ENCODE results near the gene ZNF202. TPM values are rescaled to one million over a fixed set of nuclear protein-coding genes. Genes with fewer than 3 reads are reported as not detected.
"Not testable (repeated sequence)": the region's sequence is repeated elsewhere in the genome, so short reads cannot be mapped to it uniquely, and the experiment has no call there.

ZNF202 gene
- total RNA-seq, 2 experiments from 2014 or later = 9.2 to 9.9 TPM

- Mint-ChIP-seq H3K9me3 (peaks cover 16% of the 10 kb centered on the region), H3K4me1 (no peaks in the 10 kb centered on the region), H3K4me3 (no peak overlapping the region), H3K36me3 (ENCODE audit: low read depth) (peaks cover 8% of the 10 kb centered on the region), H3K27ac (no peak overlapping the region), H3K27me3 (no peaks in the 10 kb centered on the region)
- no peak for DNase-seq
- POLR2A ChIA-PET = no interaction called here
- CTCF ChIA-PET = interaction anchor here (1.1 to 1.7 kb wide), 2 partner anchors 14 to 19 kb away, joined by 3 to 6 read pairs; no protein-coding TSS in a partner anchor
These were observed 15.3 kb downstream of the ZNF202 start for GRCh38 chr11:123725995-123726655.

- Mint-ChIP-seq H3K9me3 (no peaks in the 10 kb centered on the region), H3K27me3 (peaks cover 25% of the 10 kb centered on the region), H3K4me3 (no peak overlapping the region), H3K4me1 (no peaks in the 10 kb centered on the region), H3K36me3 (ENCODE audit: low read depth) (peaks cover 8% of the 10 kb centered on the region), H3K27ac (no peak overlapping the region)
- ChIA-PET POLR2A (no interaction called here), CTCF (interaction anchor here (0.8 to 2.2 kb wide), 4 partner anchors 8 to 67 kb away, joined by 3 to 8 read pairs (median 5); no protein-coding TSS in a partner anchor)
- no peak for DNase-seq
These were observed 22.0 kb downstream of the ZNF202 start for GRCh38 chr11:123719452-123719851.

- Mint-ChIP-seq H3K4me1 (no peaks in the 10 kb centered on the region), H3K4me3 (no peak overlapping the region), H3K36me3 (ENCODE audit: low read depth) (peaks cover 2% of the 10 kb centered on the region), H3K9me3 (no peaks in the 10 kb centered on the region), H3K27me3 (peaks cover 34% of the 10 kb centered on the region), H3K27ac (no peak overlapping the region)
- CTCF ChIA-PET = no interaction called here
- no peak for DNase-seq
- POLR2A ChIA-PET = no interaction called here
These were observed 23.0 kb downstream of the ZNF202 start for GRCh38 chr11:123718469-123718868.

- H3K4me1 Mint-ChIP-seq = no peaks in the 10 kb centered on the region
These were observed 23.4 kb downstream of the ZNF202 start for GRCh38 chr11:123718063-123718462.

DNA sequence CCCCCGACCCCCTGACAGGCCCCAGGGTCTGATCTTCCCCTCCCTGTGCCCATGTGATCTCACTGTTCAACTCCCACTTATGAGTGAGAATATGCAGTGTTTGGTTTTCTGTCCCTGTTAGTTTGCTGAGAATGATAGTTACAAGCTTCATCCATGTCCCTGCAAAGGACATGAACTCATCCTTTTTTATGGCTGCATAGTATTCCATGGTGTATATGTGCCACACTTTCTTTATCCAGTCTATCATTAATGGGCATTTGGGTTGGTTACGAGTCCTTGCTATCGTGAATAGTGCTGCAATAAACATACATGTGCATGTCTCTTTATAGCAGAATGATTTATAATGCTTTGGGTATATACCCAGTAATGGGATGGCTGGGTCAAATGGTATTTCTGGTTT, 28.8 kb downstream of the ZNF202 start:
- H3K9me3 Mint-ChIP-seq; DNase-seq; H3K27ac Mint-ChIP-seq; H3K36me3 Mint-ChIP-seq (ENCODE audit: low read depth); H3K4me3 Mint-ChIP-seq; H3K4me1 Mint-ChIP-seq; POLR2A ChIA-PET: not testable (repeated sequence)
- CTCF ChIA-PET = interaction anchor here (1.1 to 1.8 kb wide), 4 partner anchors 7 to 75 kb away, joined by 3 to 6 read pairs (median 6); no protein-coding TSS in a partner anchor
- H3K27me3 Mint-ChIP-seq = peaks cover 44% of the 10 kb centered on the region

More at GRCh38 chr11:123718063-123718462, 23.4 kb downstream of the ZNF202 start:
- CTCF ChIA-PET = interaction anchor here (0.7 kb wide), 1 partner anchor 1068 kb away, joined by 3 read pairs; no protein-coding TSS in a partner anchor
- no peak for DNase-seq
- Mint-ChIP-seq H3K27ac (no peak overlapping the region), H3K27me3 (peaks cover 34% of the 10 kb centered on the region), H3K36me3 (ENCODE audit: low read depth) (no peaks in the 10 kb centered on the region), H3K4me3 (no peak overlapping the region), H3K9me3 (no peaks in the 10 kb centered on the region)
- POLR2A ChIA-PET = no interaction called here

DNA sequence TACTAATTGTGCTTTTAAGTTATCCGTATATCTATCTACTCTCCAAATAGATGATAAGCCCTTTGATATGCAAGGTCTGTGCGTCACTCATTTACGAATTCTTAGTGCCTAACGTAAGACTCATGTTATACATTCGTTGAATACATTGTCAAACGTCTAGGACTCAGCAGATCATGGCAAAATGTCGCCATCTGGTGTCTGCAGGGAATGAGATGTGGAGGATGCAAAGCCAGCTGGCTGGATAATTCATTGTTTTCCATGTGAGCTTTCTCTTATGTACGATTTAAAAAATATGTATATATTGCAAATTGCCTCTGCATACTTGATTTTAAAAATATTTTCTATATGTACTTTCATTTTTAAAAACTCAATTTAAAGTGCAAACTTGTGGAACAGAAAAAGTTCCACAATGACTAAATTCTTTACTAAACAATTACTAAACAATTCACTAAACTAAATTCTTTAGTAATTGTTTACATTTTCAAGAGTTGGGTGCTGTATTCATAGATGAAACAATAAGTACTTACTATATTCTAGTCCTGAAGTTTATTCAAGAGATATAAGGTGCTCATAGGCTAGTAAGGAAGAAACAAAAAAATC, 33.8 kb downstream of the ZNF202 start:
- CTCF ChIA-PET = interaction anchor here (0.6 to 4.1 kb wide), 18 partner anchors 7 to 195 kb away, joined by 3 to 28 read pairs (median 6); partner anchors contain the start of gene SCN3B
- Mint-ChIP-seq H3K27ac (no peak overlapping the region), H3K4me3 (no peak overlapping the region), H3K36me3 (ENCODE audit: low read depth) (no peaks in the 10 kb centered on the region), H3K9me3 (no peaks in the 10 kb centered on the region), H3K27me3 (peaks cover 15% of the 10 kb centered on the region), H3K4me1 (no peaks in the 10 kb centered on the region)
- POLR2A ChIA-PET = no interaction called here
- peak; percentile 62 for DNase-seq

GRCh38 chr11:123707206-123707605, 34.3 kb downstream of the ZNF202 start:
- Mint-ChIP-seq H3K4me1 (no peaks in the 10 kb centered on the region), H3K27ac (no peak overlapping the region), H3K27me3 (peaks cover 15% of the 10 kb centered on the region), H3K36me3 (ENCODE audit: low read depth) (no peaks in the 10 kb centered on the region), H3K9me3 (no peaks in the 10 kb centered on the region), H3K4me3 (no peak overlapping the region)
- DNase-seq = no peak
- POLR2A ChIA-PET = no interaction called here
- CTCF ChIA-PET = interaction anchor here (0.6 to 4.1 kb wide), 17 partner anchors 7 to 195 kb away, joined by 3 to 28 read pairs (median 5); partner anchors contain the start of gene SCN3B

DNA sequence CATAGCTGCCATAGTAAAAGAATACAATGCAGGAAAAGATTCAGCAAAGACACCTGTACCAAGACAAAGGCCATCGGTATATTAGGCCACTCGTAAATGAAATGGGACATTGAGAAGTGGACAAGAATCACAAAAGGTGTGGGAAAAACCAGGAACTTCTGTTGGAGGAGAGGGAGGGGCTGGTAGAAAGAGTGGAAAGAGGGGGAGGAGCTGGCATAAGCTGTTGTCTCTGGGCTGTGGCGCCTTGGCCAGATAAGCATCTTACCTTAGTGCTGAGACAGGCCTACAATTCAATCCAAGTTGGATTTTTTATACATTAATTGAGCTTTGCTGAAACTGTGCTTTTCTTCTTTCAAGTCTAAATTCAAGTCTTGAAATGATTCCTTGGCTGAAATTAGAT, 37.1 kb downstream of the ZNF202 start:
- Mint-ChIP-seq H3K4me1 (no peaks in the 10 kb centered on the region), H3K9me3 (no peaks in the 10 kb centered on the region), H3K36me3 (ENCODE audit: low read depth) (no peaks in the 10 kb centered on the region), H3K4me3 (no peak overlapping the region), H3K27me3 (peaks cover 15% of the 10 kb centered on the region), H3K27ac (no peak overlapping the region)
- POLR2A ChIA-PET = no interaction called here
- CTCF ChIA-PET = no interaction called here
- no peak for DNase-seq

DNA sequence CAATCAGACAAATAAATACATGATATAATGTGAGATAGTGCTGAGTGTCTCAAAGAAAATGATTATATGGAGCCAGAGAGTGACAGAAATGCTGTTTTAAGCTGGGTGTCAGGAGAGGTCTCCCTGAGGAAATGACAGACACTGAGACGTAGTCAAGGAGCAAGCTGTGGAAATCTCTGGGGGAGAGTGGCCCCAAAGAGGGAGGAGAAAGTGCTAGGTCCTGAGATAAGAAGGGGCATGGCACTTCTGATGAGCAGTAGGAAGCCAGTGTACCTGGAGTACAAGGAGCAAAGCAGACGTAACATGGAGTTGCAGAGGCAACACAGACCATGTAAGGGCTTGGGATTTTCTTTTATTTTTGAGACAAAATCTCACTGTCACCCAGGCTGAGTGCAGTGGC, 38.8 kb downstream of the ZNF202 start:
- no peak for DNase-seq
- Mint-ChIP-seq H3K4me1 (no peaks in the 10 kb centered on the region), H3K27me3 (peaks cover 22% of the 10 kb centered on the region), H3K27ac (no peak overlapping the region), H3K4me3 (no peak overlapping the region), H3K36me3 (ENCODE audit: low read depth) (no peaks in the 10 kb centered on the region), H3K9me3 (no peaks in the 10 kb centered on the region)
- ChIA-PET POLR2A (no interaction called here), CTCF (interaction anchor here (0.6 to 1.7 kb wide), 3 partner anchors 8 to 61 kb away, joined by 3 to 7 read pairs (median 3); no protein-coding TSS in a partner anchor)

DNA sequence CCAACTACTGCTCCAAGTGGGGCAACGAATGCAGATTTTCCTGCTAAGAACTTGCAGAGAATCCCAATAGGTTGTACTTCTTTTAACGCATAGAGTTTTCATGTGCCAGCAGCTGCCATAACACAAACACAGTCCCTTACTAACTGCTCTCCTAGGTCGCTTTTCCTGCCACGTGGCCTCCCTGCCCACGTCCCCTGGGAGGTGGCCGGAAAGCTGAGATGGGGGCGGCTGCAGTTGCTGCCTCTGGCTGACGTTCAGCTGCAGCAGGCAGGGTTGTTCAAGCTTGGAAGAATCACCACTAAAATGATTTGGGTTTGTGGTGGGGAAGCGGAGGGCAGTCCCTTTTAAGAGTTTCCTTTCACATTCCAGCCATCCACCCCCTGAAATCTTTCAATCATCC, 39.3 kb downstream of the ZNF202 start:
- POLR2A ChIA-PET = no interaction called here
- Mint-ChIP-seq H3K9me3 (no peaks in the 10 kb centered on the region), H3K36me3 (ENCODE audit: low read depth) (no peaks in the 10 kb centered on the region), H3K27ac (no peak overlapping the region), H3K4me3 (no peak overlapping the region), H3K4me1 (no peaks in the 10 kb centered on the region), H3K27me3 (peaks cover 23% of the 10 kb centered on the region)
- DNase-seq = no peak
- CTCF ChIA-PET = interaction anchor here (1.7 kb wide), 1 partner anchor 9 kb away, joined by 7 read pairs; no protein-coding TSS in a partner anchor

GRCh38 chr11:123700772-123701171, 40.7 kb downstream of the ZNF202 start:
- CTCF ChIA-PET = interaction anchor here (1.2 kb wide), 1 partner anchor 9 kb away, joined by 3 read pairs; no protein-coding TSS in a partner anchor
- no peaks in the 10 kb centered on the region for H3K36me3 Mint-ChIP-seq (ENCODE audit: low read depth)
- H3K4me1 Mint-ChIP-seq = no peaks in the 10 kb centered on the region
- DNase-seq = no peak
- POLR2A ChIA-PET = no interaction called here
- no peaks in the 10 kb centered on the region for H3K9me3 Mint-ChIP-seq
- no peak overlapping the region for H3K27ac Mint-ChIP-seq
- H3K27me3 Mint-ChIP-seq = peaks cover 24% of the 10 kb centered on the region
- no peak overlapping the region for H3K4me3 Mint-ChIP-seq

GRCh38 chr11:123698546-123699127, 42.8 kb downstream of the ZNF202 start:
- CTCF ChIA-PET = interaction anchor here (1.2 kb wide), 1 partner anchor 9 kb away, joined by 4 read pairs; no protein-coding TSS in a partner anchor
- Mint-ChIP-seq H3K4me3 (no peak overlapping the region), H3K27ac (no peak overlapping the region), H3K4me1 (no peaks in the 10 kb centered on the region), H3K36me3 (ENCODE audit: low read depth) (no peaks in the 10 kb centered on the region), H3K27me3 (peaks cover 28% of the 10 kb centered on the region), H3K9me3 (no peaks in the 10 kb centered on the region)
- POLR2A ChIA-PET = no interaction called here
- no peak for DNase-seq

DNA sequence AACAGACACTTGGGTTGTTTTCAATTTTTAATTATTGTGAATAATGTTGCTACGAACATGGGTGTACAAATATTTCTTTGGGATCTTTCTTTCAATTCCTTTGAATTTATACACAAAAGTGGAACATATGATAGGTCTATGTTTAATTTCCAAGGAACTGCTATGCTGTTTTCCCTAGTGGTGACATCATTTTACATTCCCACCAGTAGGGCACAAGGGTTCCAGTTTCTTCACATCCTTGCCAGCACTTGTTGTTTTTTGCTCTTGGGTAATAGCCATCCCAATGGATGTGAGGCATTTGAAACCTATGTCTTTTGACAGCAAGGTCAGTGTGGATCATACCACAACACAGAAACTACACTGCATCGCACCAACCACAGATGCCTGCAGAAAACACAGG, 45.3 kb downstream of the ZNF202 start:
- DNase-seq = no peak
- H3K4me3 Mint-ChIP-seq = no peak overlapping the region
- H3K27me3 Mint-ChIP-seq = peaks cover 37% of the 10 kb centered on the region
- H3K4me1 Mint-ChIP-seq = no peaks in the 10 kb centered on the region
- ChIA-PET CTCF (no interaction called here), POLR2A (no interaction called here)
- no peaks in the 10 kb centered on the region for H3K36me3 Mint-ChIP-seq (ENCODE audit: low read depth)
- H3K27ac Mint-ChIP-seq = no peak overlapping the region
- no peaks in the 10 kb centered on the region for H3K9me3 Mint-ChIP-seq

All from activated CD4-positive, alpha-beta memory T cell treated with anti-CD3 and anti-CD28 coated beads, Interleukin-2, amount 10 ng/mL, durations not matched to agents 7 days and 5 days (primary cell).